Endothelial cell of umbilical vein (primary cell): ENCODE data around the gene CLDND1.

Source experiments
- CTCF ChIP-seq, 2 donors: IDR thresholded peaks; 1 replicate in 1 of 2; 2 replicates in 1 of 2; pipeline ENCODE4 v1.5.1; 2011; ENCODE audit warnings: low read length in 2 of 2, mild to moderate bottlenecking in 2 of 2, moderate library complexity in 2 of 2, control low read depth in 1 of 2, inconsistent platforms in 1 of 2, low read depth in 1 of 2; ENCODE audit not compliant: insufficient read depth in 1 of 2; ENCODE audit errors: extremely low read depth in 1 of 2
- EZH2 ChIP-seq: IDR thresholded peaks from 2 replicates; pipeline ENCODE4 v1.6.1; 2012; ENCODE audit warnings: borderline replicate concordance, low read depth, mild to moderate bottlenecking, moderate library complexity, low read length, inconsistent platforms; ENCODE audit not compliant: severe bottlenecking
- GATA2 ChIP-seq: IDR thresholded peaks from 2 replicates; pipeline ENCODE4 v1.7.0; 2011; ENCODE audit warnings: low read depth, mild to moderate bottlenecking, moderate library complexity, mixed read lengths, low read length; ENCODE audit not compliant: insufficient read length, insufficient read depth
- MAX ChIP-seq: IDR thresholded peaks from 2 replicates; pipeline ENCODE4 v1.6.1; 2011; ENCODE audit not compliant: insufficient read depth, insufficient read length
- MYC ChIP-seq: IDR thresholded peaks from one replicate; pipeline ENCODE4 v1.6.1; 2011; ENCODE audit warnings: mild to moderate bottlenecking, low read depth, low read length
- POLR2A ChIP-seq: IDR thresholded peaks from 2 replicates; pipeline ENCODE4 v1.6.1; 2012; ENCODE audit warnings: low read depth, mild to moderate bottlenecking, control low read depth, low read length
- POLR2AphosphoS5 ChIP-seq: IDR thresholded peaks from 2 replicates; pipeline ENCODE4 v1.6.1; 2012; ENCODE audit warnings: low read depth, mild to moderate bottlenecking, control low read depth, low read length, moderate library complexity; ENCODE audit not compliant: insufficient read depth

- TF ChIP-seq CTCF (IDR thresholded peaks at IDR 0.05; ENCODE audit: extremely low read depth in 1 of 2, insufficient read depth in 1 of 2, low read depth in 1 of 2, low read length in 2 of 2) (no peak), POLR2AphosphoS5 (no peak), POLR2A (no peak), MYC (no peak), EZH2 (no peak), MAX (no peak), GATA2 (no peak)
Measured at GRCh38 chr3:98518816-98519215, 3.9 kb downstream of the CLDND1 start.
